PC-3 (cell line): ENCODE results near the gene TIMP1.

Experiments used
- CTCF ChIP-seq: fragments of 300-600 bp; sonication (generic); conservative IDR thresholded peaks from 2 replicates; pipeline ENCODE4 v1.5.1; 2017; ENCODE audit warnings: antibody characterized with exemption, low read depth, mild to moderate bottlenecking, low read length
- EZH2 ChIP-seq: fragments of 300-600 bp; sonication (generic); IDR thresholded peaks from one replicate; pipeline ENCODE4 v1.6.1; 2017; ENCODE audit warnings: antibody characterized with exemption, mild to moderate bottlenecking, low read length; ENCODE audit not compliant: unreplicated experiment
- EZH2phosphoT487 ChIP-seq: fragments of 300-600 bp; sonication (generic); IDR thresholded peaks from 2 replicates; pipeline ENCODE4 v1.6.1; 2018; ENCODE audit warnings: mild to moderate bottlenecking, antibody characterized with exemption, low read length, borderline replicate concordance

- TF ChIP-seq CTCF (no peak), EZH2 (no peak), EZH2phosphoT487 (no peak)
Observed at GRCh38 chrX:47585273-47585672, 3.0 kb downstream of the TIMP1 start.
